Measurements from ENCODE around the gene TFF1.
"Not testable (repeated sequence)": the region's sequence is repeated elsewhere in the genome, so short reads cannot be mapped to it uniquely, and the experiment has no call there.

The TFF1 gene

DNA sequence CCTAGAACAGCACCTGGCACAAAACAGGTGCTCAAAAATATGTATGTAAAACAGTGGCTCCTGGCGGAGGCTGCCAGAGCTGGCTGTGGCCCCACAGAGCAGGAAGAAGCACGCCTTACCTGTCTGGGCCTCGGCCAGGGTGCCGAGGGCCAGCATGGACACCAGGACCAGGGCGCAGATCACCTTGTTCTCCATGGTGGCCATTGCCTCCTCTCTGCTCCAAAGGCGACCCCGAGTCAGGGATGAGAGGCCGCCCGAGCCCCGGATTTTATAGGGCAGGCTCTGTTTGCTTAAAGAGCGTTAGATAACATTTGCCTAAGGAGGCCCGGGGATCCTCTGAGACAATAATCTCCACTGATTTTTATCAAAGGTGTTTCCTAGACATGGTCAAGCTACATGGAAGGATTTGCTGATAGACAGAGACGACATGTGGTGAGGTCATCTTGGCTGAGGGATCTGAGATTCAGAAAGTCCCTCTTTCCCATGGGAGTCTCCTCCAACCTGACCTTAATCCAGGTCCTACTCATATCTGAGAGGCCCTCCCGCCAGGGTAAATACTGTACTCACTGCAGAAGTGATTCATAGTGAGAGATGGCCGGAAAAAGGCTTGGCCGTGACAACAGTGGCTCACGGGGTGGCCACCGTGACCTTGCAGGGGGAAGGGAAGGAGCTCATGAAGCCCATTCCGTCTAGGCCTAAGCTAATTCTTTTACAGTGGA lies at the start of gene TFF1:
TSS of gene TFF1 (minus strand) at position 244 of the 719 bp plus-strand sequence. CDS start at position 204, 40 bp downstream.
- no peak for DNase-seq

DNA sequence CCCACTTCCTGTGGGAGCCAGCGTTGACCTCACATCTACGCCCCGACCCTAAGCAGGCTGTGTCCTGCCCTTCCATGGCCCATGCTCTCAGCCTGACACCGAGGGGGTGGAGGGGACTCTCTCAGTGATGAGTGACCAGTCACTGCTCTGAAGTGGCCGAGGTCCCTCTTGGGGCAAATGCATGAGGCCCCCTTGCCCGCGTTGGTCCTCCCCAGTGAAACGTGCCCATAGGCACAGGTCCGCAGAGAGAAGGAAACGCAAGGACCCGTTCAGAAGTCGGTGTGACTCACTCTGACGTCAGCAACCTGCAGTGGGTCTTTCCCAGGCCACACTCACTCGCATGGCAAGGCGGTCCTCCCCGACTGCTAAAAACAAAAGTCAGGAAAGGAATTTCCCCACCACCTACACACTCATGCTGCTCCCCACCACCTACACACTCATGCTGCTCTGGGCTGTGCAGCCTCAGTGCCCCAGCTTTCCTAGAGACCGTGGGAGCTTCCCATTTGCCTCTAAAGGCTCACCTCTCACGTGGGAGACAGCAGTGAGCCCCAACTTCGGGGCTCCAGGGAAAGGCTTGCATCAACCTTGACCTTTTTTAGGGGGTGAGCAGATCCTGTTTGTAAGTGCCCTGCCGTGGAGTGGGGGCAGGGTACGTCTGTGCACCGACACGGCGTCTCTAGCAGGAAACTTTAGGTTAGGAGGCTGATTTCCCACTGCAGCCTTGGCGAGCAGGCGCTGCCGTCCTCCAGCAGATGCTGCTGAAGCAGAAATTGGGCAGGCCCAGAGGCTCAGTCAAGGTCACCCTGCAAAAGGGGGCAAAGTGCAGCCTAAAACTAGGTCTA lies 48.8 kb upstream of the TFF1 start:
- peak; percentile 92 for DNase-seq

DNA sequence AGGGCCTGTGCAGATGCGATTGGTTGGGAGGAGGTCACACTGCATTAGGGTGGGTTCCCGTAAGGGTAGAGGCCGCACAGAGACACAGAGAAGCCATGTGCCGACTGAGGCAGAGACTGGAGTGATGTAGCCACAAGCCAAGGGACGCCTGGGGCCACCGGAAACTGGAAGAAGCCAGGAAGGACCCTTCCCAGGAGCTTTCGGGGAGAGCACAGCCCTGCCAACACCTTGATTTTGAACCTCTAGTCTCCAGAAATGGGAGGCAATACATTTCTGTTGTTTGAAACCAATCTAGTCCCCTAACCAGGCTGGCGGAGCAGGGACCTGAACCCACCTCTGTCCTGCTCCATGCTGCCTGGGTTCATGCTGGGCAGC lies 48.2 kb upstream of the TFF1 start:
- DNase-seq = no peak

DNA sequence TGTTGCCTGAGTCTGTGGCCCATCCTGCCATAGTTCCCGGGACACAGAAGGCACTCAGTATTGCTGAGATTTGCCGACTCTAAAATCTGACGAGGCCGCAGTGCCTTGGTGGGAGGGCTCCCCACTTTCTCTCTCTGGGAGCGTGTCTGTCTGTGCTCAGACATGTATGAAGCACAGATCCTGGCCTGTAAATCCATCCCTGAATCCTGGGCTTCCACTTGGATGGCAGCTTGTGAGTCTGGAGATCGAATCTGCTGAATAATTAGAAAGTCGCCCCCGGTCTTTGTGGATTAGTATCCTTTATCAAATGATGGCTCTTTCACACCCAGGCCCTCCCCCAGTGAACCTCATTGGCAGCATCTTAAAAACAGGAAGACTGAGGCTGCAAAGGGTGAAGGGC lies 47.7 kb upstream of the TFF1 start:
- DNase-seq = no peak

DNA sequence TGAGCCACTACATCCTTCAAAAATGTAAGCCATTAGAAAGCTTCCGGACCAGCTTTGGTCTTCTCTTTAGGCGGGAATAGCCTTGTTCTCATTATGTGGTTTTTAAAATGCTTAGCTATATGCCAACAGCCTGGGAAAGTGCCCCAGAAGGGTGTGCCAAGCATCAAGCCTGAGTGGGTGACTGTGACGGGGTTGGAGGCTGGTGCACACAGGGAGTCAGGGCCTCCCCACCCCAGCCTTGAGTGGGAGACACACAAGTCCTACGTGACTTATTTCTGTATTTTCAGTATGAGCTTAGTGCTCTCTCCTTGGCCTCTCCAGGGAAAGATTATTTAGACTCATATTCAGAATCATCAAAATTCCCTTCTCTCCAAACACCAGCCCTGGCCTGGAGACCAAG lies 47.2 kb upstream of the TFF1 start:
- DNase-seq = no peak

DNA sequence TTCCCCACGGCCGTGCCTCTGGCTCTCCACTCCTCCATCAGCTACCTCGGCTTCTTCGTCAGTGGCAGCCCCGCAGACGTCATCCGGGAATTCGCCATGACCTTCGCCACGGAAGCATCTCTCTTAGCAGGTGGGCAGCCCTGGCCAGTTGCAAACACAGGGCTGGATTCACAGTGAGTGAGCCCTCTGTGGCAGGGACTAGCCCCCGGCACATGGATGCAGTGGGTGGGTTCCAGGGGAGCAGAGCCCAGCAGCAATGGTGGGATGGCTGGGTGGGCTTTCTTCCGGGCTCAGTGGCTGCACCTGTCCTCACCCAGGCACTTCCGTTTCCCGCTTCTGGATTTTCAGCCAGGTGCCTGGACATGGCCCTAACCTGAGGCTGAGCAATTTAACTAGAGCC lies 46.8 kb upstream of the TFF1 start:
- no peak for DNase-seq

DNA sequence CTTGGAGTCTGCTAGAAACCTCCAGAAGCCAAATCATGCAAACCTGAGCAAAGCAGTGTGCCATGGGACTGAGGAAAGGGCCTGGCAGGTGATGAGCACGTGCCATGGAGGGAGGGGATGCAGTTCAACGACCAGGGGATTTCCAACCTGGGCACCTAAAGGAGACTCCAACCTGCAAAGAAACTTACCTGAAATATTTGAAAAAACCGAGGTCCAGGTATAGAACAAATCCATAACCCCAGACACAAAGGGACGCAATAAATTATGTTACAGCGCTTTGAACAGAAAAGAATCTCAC lies 46.2 kb upstream of the TFF1 start:
- DNase-seq = no peak

DNA sequence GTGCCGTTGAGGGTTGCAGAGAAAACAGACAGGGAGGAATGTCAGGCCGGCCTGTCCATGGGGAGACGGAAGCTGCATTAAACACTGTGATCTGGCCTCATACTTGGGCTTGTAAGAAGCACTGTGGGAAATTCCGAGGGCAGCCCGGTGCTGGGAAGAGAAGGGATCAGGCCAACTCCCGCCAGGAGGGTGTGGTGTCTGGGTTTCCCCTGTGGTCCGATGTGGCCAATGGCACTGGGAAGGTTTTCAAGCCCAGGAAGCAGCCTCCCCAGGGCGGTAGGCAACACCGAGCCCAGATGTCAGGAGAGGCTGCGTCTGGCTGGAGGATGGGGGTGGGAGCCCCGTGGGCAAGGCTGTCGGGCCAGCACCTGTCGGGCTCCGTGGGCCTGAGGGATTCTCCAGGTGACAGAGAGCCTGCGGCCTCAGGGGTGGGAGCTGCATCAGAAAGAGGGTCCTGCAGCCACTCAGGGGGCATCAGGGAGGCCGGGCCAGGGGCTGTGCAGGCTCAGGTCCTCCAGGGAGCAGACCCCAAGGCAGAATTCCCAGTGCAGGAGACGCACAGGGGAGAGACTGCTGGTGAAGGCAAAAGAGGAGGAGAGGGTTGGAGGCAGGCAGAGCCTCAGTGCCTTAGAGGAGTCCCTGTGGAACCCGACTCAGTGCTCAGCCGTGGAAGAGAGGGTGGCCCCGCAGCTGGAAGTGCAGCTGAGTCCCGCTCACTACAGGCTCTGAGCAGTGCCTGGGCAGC lies 45.7 kb upstream of the TFF1 start:
- DNase-seq = no peak

DNA sequence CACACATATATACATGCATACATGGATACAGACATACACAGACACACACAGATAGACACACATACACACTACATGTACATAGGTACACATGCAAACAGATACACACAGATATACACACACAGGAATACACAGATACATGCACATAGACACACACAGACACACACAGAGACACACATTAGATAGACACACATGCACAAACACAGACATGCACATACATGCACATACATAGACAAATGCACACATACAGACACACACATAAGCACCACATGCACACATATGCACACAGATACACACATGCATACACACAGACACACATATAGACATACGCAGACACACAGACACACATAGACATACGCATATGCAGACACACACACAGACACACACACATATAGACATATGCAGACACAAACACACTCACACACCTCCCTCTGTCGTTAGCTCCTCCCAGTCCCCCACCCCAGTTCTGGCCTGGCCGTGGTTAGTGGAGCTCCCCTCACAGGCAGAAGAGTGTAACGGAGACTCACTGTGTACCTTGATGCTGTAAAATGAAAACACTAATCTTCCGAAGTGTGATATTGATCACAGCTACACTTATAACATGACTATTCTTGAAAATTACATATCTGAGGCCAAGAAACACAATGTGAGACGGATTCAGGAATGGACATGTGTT lies 45.0 kb upstream of the TFF1 start:
- no peak for DNase-seq

DNA sequence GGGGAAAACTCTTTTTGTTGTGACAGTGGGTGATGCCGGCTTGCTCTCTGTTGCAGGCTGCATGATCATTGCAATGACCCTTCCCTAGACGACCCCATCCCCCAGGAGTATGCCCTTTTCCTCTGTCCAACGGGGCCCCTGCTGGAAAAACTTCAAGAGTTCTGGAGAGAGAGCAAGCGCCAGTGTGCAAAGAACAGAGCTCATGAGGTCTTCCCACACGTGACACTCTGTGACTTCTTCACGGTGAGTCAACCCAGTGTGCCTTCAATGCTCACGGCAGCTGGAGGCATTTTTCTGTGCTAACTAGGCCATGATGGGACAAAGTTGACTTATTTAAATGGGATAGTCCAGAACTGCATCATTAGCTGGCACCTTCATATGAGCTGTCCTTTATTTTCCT lies 43.0 kb upstream of the TFF1 start:
- no peak for DNase-seq

DNA sequence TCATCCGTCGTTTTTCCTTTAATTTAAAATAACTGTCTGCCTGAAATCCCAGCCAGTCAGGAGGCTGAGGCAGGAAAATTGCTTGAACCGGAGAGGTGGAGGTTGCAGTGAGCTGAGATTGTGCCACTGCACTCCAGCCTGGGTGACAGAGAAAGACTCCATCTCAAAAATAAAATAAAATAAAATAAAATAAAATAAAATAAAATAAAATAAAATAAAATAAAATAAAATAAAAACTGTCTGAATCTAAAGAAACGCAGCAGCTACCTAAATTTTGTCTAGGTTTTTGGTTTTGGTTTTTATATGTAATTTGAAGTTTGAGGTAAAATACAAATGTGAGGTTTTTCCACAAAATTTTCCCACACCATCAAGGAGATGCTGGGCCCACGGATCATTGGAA lies 42.4 kb upstream of the TFF1 start:
- DNase-seq = not testable (repeated sequence)

DNA sequence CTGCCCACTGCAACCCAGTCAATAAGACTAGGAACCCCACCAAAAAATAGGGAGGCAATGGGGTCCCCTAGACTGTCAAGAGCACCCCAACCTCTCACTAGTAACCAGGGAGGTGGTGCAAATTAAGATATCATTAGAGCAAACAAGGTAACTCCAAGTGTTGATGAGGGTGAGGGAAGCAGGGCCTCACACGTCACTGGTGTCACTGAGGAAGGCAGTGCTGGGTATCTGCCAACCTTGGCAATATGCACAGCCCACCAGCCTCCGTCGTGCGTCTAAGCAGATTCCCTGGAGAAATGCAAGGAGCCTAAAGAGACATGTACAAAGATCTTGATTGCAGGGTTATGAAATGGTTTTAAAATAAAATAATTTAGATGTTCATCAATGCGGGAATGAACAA lies 41.1 kb upstream of the TFF1 start:
- DNase-seq = no peak

DNA sequence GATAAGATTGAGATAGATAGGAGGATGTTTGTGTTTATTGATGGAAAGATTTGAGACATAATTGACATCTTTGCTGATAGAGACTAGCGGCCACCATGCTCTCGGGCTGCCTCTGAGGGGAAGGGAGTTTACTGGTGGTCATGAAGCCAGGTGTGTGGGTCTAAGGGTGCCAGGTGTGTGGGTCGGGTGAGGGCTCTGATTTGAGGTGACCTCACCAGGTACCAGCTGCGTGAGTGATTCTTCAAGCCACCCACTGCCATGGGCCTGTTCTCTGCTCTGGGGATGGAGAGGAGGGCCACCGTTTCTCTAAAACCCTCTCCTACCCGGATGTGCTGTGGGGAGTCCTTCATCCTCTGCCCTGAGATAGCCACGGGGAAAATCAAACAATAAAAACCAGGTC lies 40.5 kb upstream of the TFF1 start:
- DNase-seq = no peak

DNA sequence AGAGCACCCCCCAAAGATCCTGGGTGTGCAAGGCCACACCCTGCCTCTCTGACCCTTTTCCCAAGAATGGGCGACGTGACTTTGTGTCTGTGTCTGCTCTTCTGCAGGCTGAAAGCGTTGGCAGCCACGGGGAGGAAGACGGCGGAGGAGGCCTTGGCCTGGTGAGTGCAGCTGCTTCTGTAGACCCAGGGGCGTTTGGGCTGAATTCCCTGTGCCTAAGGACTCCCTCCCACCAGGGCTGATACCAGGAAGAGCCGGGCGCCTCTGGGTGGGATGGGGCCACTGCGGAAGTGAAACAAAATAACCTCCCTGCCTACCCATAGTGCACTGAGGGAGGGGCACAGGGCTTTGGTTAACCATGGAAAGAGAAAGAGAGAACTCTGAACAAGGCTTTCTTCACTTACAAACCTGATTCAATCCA lies 39.9 kb upstream of the TFF1 start:
- DNase-seq = no peak

DNA sequence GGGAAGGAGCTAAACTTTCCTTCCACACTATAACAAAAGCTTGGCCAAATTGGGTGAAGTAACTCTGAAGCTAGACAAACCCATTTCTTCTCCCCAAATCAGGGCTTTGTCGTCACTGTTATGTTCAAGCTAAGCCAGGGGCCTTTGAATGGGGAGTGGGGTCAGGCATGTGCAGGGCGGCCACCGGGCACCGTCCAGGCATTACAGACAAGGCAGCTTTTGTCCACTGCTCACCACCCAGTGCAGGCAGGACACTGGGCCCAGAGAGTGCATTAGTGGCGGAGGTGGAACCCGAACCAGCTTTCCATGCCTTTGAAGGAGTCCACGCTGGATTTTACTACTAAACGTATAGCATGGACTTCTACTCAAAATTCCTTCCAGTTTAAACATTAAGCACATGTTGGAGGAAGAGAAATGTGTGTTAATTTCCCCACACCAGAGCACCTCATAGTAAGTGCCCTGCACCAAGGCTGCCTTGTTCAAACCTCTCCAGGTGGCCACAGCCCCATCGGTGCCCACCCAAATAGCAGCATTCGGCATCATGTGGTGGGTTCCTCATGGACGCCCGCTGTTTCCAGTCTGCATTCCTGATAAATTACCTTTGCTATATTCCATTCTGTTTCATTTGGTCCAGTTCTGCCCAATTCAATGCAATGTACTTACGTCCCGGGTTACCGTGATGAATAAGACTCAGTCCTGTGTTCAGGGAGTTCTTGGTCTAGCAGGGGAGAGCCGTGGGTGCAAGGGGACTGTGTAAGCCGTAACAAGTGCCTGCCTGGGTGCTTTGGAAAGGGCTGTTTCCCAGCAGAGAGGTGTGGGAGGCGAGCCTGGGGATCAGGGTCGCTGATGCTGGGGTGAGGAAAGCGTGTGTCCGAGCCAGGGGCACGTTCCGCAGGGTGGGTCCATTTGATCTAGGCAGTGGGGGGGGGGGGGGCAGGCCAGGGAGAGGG lies 39.0 kb upstream of the TFF1 start:
- DNase-seq = no peak

DNA sequence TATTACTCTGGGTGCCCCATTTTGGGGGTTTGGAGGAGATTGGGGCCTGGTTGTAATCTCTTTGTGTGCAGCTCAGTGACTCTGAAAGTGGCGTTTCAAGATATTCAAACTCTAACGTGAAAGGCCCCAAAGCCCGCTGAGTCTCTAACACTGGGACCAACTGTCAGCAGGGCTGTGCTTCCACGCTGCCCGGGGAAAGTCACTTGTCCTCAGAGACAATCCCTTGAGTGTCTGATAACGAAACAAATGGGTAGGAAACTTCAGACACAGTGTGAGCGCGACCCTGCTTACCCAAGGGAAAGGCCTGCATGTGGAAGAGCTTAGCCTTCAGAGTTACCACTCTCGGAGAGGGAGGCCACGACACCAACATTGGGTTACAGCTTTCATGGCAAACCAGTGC lies 38.2 kb upstream of the TFF1 start:
- DNase-seq = no peak

DNA sequence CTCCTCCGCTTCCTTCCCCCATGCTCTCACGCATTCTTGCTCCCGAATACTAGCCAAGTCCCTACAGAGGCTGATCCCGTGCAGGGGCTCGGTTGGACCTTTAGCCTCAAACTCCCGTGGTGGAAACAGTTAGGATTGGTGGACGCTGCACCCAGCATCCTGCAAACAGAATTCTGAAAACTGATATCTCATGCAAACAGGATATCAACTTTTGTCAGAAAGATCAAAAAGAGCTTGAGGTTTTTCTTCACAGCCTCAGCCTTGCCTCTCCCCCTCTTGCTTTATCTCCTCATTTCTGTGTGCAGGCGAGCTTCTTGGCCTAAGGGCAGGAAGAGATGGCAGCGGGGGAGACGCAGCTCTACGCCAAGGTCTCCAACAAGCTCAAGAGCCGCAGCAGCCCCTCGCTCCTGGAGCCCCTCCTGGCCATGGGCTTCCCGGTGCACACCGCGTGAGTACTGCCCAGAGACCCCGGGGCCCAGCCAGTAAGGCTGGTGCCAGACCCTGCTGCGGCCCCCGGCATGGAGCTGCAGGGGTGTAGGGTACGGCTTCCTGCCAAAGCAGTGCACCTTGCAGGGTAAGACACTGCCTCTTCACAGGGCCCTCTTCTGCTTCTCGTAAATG lies 37.4 kb upstream of the TFF1 start, which contains the start of gene UBASH3A:
TSS of gene UBASH3A (plus strand) at position 292 of the 621 bp plus-strand sequence. CDS start at position 336, 44 bp downstream.
- DNase-seq = no peak

DNA sequence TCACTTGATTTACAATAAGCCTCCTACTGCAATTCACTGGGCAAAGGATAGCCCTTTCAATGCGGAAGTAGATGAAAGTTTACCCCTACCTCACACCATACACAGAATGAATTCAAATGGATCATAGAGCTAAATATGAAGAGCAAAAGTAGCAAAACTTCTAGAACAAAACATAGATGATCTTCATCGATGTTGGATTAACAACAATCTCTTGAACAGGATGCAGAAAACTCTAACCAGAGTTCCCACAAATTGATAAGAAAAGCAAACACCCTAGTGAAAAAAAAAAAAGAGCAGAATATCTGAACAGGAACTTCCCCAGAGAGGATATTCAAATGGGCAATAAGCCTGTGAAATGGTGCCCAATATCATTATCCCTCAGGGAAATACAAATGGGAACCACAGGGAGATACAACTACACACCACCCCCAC lies 35.5 kb upstream of the TFF1 start:
- no peak for DNase-seq

DNA sequence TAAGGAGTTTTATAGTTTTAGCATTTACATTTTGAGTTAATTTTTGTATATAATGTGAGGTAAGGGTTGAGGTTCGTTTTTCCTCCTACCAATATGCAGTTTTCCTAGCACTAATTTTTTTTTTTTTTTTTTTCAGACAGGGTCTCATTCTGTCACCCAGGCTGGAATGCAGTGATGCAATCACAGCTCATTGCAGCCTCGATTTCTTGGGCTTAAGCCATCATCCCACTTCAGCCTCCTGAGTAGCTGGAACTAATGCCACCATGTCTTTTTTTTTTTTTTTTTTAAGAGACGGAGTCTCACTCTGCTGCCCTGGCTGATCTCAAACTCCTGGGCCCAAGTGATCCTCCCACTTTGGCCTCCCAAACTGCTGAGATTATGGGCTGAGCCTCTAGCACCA lies 34.8 kb upstream of the TFF1 start:
- DNase-seq = no peak

DNA sequence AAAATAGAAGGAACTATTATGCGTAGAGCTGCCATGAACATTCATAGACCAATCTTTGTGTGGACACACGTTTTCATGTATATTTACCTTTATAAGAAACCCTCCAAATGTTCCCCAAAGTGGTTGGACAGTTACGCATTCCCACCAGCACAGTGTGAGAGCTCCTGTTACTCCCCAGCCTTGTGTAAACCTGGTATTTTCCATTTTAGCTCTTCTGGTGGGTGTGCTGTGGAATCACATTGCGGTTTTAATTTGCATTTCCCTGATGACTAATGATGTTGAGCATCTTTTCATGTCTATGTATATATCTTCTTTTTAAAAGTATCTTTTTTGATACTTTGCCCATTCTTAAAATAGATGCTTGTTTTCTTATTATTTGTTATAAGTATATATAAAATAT lies 34.2 kb upstream of the TFF1 start:
- DNase-seq = no peak

DNA sequence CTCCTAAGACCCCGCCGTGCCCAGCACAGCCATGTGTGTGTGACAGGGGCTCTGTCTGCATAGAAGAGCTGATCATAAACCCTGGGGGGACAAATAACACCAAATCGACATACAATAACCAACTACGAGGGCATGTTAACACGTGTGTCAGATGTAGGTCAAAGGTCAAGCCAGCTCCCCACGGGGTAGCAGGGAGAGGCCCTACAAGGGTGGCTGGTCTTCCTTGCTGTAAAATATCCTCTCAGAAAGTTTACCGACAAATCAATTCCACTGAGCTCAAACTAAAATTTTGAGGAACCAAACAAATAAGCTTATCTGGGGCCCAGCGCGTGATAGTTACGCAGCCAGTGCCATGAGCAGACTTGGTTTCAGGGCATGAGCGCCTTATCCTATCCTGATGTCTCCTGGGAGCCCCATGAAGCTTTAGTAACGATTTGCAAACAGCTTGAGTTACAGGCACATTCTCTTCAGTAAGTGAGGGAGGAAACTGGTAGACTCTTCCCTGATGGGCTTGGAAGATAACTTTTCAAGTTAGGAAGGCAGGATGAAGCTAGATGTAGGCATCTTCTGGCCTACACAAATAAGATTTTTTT lies 32.2 kb upstream of the TFF1 start:
- no peak for DNase-seq
